GM19372 (cell line): Measurements from ENCODE around the gene SUN1.
"Not testable (repeated sequence)": the region's sequence is repeated elsewhere in the genome, so short reads cannot be mapped to it uniquely, and the experiment has no call there.

Experiments used
- ATAC-seq: cut with Tn5 transposase; IDR thresholded peaks from one replicate; pipeline ENCODE4 v1.9.1; 2021; ENCODE audit warnings: mild to moderate bottlenecking, low read depth, moderate library complexity; ENCODE audit not compliant: unreplicated experiment

SUN1 gene

GRCh38 chr7:803796-804195, 28.5 kb upstream of the SUN1 start:
- not testable (repeated sequence) for ATAC-seq

DNA sequence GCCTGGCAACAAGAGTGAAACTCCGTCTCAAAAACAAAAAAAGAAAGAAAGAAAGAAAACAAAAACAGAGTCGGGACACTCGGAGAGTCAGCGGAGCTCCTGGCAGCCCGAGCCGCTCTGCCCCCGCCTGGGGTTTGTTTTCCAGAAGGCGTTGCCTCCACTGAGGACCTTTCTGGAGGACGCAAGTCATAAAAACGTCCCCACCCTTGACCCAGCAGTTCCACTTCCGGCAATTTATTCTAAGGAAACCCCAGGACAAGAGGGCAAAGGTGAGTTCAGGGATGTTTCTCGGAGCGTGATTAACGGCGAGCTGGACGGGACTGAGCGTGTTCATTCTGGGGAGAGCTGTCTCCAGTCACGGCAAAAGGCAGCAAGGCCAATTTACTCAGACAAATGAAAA, 27.0 kb upstream of the SUN1 start:
- ATAC-seq: no peak

- ATAC-seq: no peak
Measured at GRCh38 chr7:815284-816216, 16.7 kb upstream of the SUN1 start.

GRCh38 chr7:816300-816750, 16.0 kb upstream of the SUN1 start:
- peak; percentile 92 for ATAC-seq

DNA sequence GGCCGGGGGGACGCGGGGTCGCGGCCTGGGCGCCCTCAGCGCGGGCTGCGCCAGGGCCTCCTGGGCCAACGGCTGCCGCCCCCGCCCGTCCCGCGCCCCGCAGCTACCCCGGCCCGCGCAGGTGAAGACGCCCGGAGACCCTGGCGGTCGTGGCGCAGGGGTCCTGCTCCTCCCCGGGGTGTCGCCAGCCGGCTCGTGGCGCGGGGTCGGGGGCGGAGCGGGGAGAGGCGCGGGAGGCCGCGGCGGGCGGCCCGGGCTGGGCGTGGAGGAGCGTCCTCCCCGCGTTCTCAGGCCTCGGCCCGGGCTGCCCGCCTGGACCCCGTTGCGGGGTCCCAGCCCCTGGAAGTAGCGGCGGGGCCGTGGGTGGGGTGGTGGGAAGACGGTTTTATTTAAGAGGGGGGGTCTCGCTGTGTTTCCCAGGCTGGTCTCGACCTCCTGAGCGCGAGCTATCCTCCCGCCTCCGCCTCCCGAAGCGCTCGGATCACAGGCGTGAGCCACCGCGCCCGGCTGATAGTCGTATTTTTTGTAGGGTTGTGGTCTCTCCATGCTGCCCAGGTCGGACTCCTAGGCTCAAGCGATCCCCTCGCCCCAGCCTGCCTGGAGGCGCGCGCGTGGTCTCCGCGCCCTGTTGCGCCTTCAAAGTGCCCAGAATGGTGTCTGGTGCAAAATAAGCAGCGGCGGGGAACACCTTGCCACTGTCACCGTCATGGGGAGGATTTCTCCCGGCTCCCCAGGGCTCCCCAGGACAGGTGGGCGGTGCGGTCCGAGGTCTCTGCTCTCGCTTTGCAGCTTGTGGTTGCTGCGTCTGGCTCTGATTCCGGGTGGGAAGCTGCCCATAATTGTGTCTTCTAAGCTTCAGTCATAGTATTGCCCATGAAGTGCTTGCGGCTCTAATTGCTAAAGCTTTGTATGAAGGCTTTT, 15.3 kb upstream of the SUN1 start:
- peak; percentile 10 for ATAC-seq

- ATAC-seq: no peak
Measured at GRCh38 chr7:818031-818699, 14.1 kb upstream of the SUN1 start.

- no peak for ATAC-seq
Measured at GRCh38 chr7:820341-820740, 11.9 kb upstream of the SUN1 start.

- ATAC-seq: no peak
Measured at GRCh38 chr7:821688-822087, 10.6 kb upstream of the SUN1 start.

DNA sequence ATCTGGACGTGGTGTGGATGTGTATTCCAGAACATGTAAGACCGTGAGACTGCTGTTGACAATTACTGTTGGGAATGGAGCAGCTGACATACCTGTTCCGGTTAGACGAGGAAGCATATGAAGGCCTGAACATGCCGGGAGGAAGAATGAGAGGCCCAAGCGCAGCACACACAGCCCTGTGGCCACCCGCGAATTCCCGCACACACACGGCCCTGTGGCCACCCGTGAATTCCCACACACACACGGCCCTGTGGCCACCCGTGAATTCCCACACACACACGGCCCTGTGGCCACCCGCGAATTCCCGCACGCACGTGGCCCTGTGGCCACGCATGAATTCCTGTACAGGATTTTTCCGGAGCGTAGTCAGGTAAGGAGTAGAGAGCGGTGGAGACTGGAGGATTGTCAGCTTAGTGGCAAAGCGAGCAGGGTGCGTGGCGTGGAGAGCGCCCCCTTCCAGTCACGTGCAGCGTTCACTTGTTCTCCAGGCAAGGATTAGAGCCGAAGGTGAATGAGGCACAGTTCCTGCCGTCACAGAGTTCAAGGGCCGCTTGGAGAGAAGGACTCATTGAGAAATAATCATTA, 9.5 kb upstream of the SUN1 start:
- no peak for ATAC-seq

- ATAC-seq: no peak
Measured at GRCh38 chr7:823649-824048, 8.6 kb upstream of the SUN1 start.

DNA sequence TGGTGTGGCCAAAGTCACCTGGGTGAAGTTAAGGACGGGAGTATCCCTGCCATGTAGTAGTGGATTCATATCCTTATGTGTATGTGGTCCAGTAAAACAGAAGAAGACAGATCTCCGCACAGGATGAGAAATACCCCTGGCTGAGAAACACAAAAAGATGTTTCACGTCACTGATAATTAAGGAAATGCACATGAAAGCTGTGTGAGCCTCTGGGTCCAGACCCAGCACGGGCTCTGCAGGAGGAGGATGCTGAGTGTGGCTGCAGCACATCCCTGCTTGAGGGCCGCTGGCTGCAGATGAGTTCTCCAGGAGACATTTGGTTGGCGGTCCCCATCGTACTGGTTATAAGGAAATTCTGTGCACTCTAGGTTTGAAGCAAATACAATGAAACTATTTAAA, 8.2 kb upstream of the SUN1 start:
- no peak for ATAC-seq

DNA sequence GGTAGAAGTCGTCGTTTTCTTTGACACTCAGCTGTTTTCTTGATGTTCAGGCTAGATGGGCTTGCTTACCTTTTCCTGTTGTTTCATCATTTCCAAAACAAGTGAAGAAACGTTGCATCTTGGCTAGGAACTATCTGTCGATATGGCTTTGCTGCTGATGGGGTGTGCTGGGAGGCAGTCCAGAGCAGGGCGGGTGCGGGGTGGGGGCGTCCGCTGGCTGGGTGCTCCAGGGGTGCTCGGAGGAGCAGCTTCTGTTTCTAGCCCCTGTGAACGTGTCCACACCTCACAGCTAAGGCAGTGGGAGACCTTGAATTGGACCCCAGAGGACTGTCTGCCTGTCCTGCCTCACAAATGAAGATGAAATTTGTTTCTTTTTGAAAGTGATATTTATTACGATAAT, 7.6 kb upstream of the SUN1 start:
- no peak for ATAC-seq

- no peak for ATAC-seq
Measured at GRCh38 chr7:825386-825785, 6.9 kb upstream of the SUN1 start.

DNA sequence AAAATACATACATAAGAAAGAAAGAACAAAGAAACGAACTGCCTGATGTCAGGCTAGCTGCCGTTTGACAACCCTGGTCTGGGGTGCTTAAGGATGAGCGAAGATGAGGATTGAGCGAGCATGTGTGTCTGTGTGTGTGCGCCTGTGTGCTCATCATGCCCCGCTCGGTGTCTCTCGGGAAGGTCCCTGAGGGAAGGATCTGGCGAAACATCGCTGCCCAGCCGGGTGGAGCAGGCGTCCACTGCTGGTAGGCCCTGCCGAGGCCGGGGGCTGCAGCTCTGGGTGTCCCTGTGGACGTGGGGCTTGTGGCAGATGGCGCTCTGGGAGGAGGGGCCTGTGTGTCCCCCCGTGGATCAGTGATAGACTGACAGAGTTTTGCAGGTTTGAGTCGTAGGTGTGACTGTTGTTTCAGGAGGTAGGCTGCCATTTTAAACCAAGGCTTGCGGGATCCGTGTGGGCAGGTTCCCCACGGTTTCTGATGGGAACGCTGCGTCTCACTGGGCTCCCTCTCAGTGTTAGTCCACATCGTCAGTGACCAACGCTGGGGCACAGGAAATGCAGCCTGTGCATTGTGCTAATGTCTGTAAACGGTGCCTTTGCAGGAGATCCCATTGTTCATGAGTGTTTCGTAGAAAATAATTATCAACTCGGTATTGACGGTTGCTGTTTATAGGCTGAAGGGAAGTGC, 5.9 kb upstream of the SUN1 start:
- no peak for ATAC-seq

DNA sequence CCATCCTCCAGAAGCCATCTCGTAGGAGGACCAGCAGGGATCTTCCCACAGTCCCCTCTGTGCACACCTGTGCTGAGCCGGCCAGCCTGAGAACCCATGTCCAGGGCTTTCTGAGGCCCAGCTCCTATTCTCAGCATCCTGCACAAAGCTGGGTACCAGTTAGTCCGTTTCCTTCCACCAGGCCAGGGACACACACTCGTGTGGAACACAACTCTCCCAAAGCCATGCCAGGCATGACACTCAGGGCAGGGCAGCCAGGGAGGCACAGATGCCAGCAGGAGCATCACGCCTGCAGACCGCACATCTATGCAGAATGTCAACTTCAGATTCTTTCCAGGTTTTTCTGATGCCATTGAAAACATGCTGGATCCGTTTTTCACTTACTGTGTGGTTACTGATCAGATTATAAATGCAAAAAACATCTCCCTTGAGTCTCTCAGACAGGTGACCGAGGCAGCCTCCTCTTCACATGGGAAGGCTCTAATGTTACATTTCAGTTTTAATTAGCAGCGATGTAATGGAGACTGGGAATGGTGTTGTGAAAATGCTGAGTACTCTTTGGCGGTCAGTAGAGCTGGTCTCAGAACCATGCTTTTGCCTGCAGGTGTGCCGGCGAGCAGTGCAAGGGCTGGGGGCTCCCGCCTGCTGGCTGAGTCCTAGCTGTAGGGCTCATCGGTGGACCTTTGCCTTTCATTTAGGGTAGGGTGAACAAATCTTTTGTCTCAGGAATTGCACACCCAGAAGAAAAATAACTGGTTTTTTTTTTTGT, 3.3 kb upstream of the SUN1 start:
- no peak for ATAC-seq

DNA sequence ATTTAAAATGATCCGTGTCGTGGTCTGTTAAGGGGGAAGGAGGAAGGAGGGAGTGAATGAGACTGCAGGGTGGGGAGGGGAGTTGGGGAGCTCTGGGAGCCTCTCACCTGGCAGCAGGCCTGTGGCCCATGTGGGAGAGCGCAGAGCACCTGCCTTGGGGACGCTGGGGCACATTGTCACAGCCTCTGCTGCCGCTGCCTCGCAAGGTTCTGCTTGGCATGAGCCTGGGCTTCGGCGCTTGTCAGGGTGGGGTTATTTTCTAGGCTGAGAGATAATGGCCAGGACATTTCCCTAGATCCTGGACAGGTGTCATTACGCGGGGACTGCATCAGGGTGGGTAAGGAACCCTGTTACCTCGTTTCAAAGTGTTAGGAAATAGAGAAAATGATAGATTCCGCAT, 2.2 kb upstream of the SUN1 start:
- ATAC-seq: no peak

- peak; percentile 62 for ATAC-seq
Measured at GRCh38 chr7:831596-832166, 595 bp upstream of the SUN1 start.

DNA sequence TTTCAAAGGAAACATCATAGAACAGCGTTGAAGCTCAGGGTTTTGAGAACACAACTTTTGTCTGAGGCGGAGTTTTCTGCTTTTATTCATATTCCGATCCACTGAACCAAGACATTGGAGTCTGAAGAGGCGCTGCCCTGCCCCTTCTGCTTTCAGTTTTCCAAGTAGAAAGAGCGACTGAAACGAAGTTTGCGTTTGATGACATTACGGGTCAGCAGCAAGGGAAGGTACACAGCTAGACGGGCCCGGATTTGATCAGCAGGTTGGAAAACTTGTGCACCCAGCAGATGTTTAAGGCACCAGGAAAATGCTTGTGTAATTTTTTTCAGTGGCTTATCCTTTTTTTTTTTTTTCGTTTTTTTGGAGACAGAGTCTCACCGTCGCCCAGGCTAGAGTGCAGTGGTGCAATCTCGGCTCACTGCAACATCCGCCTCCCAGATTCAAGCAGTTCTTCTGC, 720 bp downstream of the SUN1 start:
- ATAC-seq: no peak
